Prostate gland (tissue), 2 donors: ENCODE results near the gene SH3BP1.

Experiments
- POLR2A ChIP-seq: fragments of 450-650 bp; IDR thresholded peaks from one replicate; pipeline ENCODE4 v1.6.1; 2016; ENCODE audit warnings: antibody characterized with exemption, mild to moderate bottlenecking
- POLR2AphosphoS5 ChIP-seq: sonication (generic); formaldehyde crosslinking; IDR thresholded peaks from one replicate; pipeline ENCODE4 v1.6.1; 2017; ENCODE audit warnings: antibody characterized with exemption
- TF ChIP-seq, protein P1 (sequence below), 4 experiments: fragments of 200-600 bp in 2 of 4; fragments of 450-650 bp in 2 of 4; sonication (generic) in 2 of 4; IDR thresholded peaks; 1 replicate in 3 of 4; 2 replicates in 1 of 4; pipeline ENCODE4 v1.5.1; 2016 to 2019; ENCODE audit warnings: antibody characterized with exemption in 4 of 4, mild to moderate bottlenecking in 2 of 4, moderate library complexity in 2 of 4

DNA sequence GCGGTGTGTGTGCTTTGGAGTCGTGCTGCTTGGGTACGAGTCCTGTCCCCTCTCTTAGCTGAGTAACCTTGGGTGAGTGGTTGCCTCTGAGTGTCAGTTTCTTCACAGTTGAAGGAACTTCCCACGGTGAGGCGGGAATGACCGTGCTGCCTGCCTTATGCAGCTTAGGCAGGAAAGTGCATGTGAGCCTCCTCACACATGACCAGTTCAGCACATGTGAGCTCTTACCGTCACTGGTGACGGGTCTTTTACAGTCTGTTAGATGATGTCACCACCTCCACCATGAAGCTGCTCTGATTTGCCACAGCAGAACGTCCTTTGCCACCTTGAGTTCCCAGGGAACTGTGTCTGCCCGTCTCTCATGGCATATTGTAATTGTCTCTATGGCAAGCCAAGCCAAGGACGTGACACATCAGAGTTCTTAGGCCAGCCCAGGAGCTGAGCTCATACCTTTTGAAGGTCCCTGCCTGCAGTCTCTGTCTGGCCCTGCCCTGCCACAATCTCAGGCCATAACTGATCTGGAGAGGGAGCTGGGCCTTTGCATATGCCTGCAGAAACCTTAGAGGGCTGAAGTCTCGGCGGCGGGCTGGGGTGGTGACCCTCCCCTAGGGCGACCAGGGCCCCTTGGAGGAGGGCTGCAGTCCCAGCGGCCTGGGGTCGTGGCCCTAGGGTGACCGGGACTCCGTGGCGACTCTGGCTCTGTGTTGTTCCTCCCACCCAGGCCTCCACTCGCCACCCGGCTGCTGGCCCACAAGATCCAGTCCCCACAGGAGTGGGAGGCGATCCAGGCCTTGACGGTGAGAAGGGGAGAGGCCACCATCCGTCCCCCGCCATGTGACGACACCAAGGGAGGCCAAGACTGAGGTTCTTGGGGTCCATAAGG, 23.0 kb upstream of the SH3BP1 start:
- TF ChIP-seq, protein P1, sequence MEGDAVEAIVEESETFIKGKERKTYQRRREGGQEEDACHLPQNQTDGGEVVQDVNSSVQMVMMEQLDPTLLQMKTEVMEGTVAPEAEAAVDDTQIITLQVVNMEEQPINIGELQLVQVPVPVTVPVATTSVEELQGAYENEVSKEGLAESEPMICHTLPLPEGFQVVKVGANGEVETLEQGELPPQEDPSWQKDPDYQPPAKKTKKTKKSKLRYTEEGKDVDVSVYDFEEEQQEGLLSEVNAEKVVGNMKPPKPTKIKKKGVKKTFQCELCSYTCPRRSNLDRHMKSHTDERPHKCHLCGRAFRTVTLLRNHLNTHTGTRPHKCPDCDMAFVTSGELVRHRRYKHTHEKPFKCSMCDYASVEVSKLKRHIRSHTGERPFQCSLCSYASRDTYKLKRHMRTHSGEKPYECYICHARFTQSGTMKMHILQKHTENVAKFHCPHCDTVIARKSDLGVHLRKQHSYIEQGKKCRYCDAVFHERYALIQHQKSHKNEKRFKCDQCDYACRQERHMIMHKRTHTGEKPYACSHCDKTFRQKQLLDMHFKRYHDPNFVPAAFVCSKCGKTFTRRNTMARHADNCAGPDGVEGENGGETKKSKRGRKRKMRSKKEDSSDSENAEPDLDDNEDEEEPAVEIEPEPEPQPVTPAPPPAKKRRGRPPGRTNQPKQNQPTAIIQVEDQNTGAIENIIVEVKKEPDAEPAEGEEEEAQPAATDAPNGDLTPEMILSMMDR (IDR thresholded peaks at IDR 0.05): no peak
- no peak for TF ChIP-seq POLR2A
- no peak for TF ChIP-seq POLR2AphosphoS5
